ENCODE results near the gene IGFBPL1. TPM values are rescaled to one million over a fixed set of nuclear protein-coding genes. Genes with fewer than 3 reads are reported as not detected.
A peak's percentile ranks its signal among the peaks of the same experiment; 100 is the strongest.

IGFBPL1 gene
- total RNA-seq, 1 donor from 2014 or later, result 26.6 TPM

DNA sequence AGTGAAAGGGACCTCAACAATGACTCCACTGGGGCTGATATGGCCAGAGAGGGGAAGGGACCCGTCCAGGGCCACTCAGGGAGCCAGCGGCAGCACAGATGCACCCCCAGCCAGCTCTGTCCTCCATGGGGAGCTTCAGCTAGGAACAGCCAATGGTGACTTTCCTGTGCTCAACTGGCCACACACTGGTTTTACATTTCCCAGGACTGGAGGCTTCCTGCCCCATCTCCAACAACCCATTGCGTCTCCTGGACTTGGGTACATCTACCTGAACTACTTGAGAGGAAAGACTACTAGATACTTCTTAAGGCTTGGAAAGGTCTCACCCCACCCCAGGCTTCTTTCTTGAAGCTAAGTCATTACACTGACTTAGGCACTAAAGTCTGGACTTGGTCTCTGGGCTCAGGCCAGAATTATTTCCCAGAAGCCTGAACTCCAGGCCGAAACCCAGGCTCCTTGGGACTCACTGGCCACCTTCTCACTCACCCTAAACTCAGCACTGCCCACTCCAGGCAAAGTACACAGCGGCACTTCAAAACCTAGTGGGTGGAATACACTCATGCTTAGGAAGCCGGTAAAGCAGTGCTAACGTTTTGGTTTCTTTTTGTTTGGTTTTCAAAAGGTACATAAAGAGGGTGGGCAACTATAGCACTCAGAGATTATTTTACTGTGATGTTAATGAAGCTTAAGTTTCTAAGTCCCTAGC is 1.5 kb downstream of the IGFBPL1 start:
- Histone ChIP-seq H3K36me3 (no peaks in the 10 kb centered on the region), H4K20me1 (ENCODE audit: low read depth) (peaks cover 5% of the 10 kb centered on the region), H3K79me2 (ENCODE audit: low read depth) (no peaks in the 10 kb centered on the region), H3K27ac (no peak overlapping the region), H3K9me3 (ENCODE audit: low read depth) (no peaks in the 10 kb centered on the region), H3K4me1 (peaks cover 35% of the 10 kb centered on the region), H3K4me3 (no peak overlapping the region), H3K27me3 (peaks cover 50% of the 10 kb centered on the region), H3K9ac (no peak overlapping the region), H3K4me2 (peak overlapping the region; percentile 78), H3F3A (ENCODE audit: low read depth) (peaks cover 41% of the 10 kb centered on the region), H2AFZ (replicated peaks) (no peak overlapping the region)
- Mint-ChIP-seq H3K27ac (peak overlapping the region; percentile 95), H3K4me1 (peaks cover 71% of the 10 kb centered on the region), H3K36me3 (peaks cover 4% of the 10 kb centered on the region), H3K27me3 (ENCODE audit: insufficient read depth, low read depth) (peaks cover 7% of the 10 kb centered on the region), H3K9me3 (no peaks in the 10 kb centered on the region), H3K4me3 (peak overlapping the region; percentile 89)
- TF ChIP-seq, protein P1, sequence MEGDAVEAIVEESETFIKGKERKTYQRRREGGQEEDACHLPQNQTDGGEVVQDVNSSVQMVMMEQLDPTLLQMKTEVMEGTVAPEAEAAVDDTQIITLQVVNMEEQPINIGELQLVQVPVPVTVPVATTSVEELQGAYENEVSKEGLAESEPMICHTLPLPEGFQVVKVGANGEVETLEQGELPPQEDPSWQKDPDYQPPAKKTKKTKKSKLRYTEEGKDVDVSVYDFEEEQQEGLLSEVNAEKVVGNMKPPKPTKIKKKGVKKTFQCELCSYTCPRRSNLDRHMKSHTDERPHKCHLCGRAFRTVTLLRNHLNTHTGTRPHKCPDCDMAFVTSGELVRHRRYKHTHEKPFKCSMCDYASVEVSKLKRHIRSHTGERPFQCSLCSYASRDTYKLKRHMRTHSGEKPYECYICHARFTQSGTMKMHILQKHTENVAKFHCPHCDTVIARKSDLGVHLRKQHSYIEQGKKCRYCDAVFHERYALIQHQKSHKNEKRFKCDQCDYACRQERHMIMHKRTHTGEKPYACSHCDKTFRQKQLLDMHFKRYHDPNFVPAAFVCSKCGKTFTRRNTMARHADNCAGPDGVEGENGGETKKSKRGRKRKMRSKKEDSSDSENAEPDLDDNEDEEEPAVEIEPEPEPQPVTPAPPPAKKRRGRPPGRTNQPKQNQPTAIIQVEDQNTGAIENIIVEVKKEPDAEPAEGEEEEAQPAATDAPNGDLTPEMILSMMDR (IDR thresholded peaks at IDR 0.05), result no peak
- TF ChIP-seq EZH2 (IDR thresholded peaks at IDR 0.05) (no peak), EZH2phosphoT487 (IDR thresholded peaks at IDR 0.05) (no peak)
- no peak for DNase-seq (ENCODE audit: low spot score)

DNA sequence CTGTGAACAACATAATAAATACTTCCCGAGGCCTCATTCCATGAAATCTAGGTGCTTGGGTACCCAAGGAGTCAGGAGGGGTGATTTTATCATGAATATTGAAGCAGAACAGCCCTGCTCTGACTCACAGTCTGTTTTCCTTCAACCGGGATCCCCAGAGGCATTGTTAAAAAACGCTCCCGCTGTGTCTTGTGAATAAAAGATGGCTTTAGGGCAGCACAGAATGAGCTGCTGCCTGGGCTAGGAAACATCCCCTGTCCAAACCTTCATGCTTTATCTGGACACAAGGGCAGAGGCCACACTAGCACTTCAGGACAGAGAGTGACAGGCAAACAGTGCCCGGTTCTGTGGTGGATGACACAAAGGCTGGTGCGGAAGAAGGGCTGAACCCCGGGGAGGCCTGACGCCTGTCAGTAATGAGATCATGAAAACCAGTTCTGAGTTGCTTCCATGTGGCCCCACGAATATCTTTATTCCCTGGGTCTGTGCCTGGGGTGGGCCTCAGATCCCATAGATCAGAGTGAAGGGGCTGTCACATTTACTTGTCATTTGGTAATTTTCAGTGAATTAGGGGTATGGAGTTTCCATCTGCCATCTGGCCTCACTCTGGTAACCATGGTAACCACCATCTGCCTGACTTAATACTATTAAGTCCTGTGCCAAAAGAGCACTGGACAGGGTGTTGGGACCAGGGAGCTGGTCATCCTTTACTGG is 2.6 kb downstream of the IGFBPL1 start:
- no peaks in the 10 kb centered on the region for H3K9me3 ChIP-seq (ENCODE audit: low read depth)
- peaks cover 77% of the 10 kb centered on the region for H3K4me1 Mint-ChIP-seq
- H3K4me1 ChIP-seq, result peaks cover 35% of the 10 kb centered on the region
- H3K27me3 ChIP-seq, result peaks cover 41% of the 10 kb centered on the region
- TF ChIP-seq, protein P1 (IDR thresholded peaks at IDR 0.05), result no peak
- no peak for TF ChIP-seq EZH2phosphoT487 (IDR thresholded peaks at IDR 0.05)
- TF ChIP-seq EZH2 (IDR thresholded peaks at IDR 0.05), result no peak
- H3K4me3 Mint-ChIP-seq, result peak overlapping the region; percentile 89
- peaks cover 5% of the 10 kb centered on the region for H4K20me1 ChIP-seq (ENCODE audit: low read depth)
- no peak overlapping the region for H3K4me3 ChIP-seq
- no peaks in the 10 kb centered on the region for H3K79me2 ChIP-seq (ENCODE audit: low read depth)
- H3K27ac ChIP-seq, result no peak overlapping the region
- DNase-seq (ENCODE audit: low spot score), result peak; percentile 91
- H3K9me3 Mint-ChIP-seq, result no peaks in the 10 kb centered on the region
- H3K36me3 Mint-ChIP-seq, result peaks cover 4% of the 10 kb centered on the region
- H2AFZ ChIP-seq (replicated peaks), result no peak overlapping the region
- H3K4me2 ChIP-seq, result peak overlapping the region; percentile 78
- H3K9ac ChIP-seq, result no peak overlapping the region
- no peaks in the 10 kb centered on the region for H3K36me3 ChIP-seq
- H3K27me3 Mint-ChIP-seq (ENCODE audit: insufficient read depth, low read depth), result peaks cover 9% of the 10 kb centered on the region
- peaks cover 41% of the 10 kb centered on the region for H3F3A ChIP-seq (ENCODE audit: low read depth)
- peak overlapping the region; percentile 95 for H3K27ac Mint-ChIP-seq

DNA sequence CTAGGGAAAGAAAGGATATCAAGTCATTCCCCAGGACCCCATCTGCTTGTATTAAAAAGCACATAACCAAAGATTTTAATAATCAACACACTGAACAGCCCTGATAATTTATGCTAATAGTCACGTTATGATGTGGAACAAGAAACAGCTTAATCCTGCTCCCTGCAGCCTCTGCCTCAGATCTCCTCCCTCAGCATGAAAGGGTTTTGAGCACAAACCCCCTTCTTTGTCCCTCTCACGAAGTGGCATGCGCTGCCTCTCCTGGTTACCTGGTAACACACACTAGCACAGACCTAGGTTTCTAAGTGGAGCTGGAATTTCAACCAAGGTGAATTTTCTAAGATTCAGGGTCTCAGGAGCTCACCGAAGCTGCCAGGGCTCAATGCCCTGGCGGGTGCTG is 5.1 kb downstream of the IGFBPL1 start:
- H3K4me1 Mint-ChIP-seq, result peaks cover 86% of the 10 kb centered on the region
- H3K4me1 ChIP-seq, result peaks cover 59% of the 10 kb centered on the region
- peak overlapping the region; percentile 58 for H3K4me2 ChIP-seq
- no peaks in the 10 kb centered on the region for H3K9me3 Mint-ChIP-seq
- no peak overlapping the region for H3K4me3 ChIP-seq
- no peak for TF ChIP-seq EZH2 (IDR thresholded peaks at IDR 0.05)
- TF ChIP-seq EZH2phosphoT487 (IDR thresholded peaks at IDR 0.05), result no peak
- TF ChIP-seq, protein P1 (IDR thresholded peaks at IDR 0.05), result no peak
- no peak overlapping the region for H3K27ac ChIP-seq
- peak overlapping the region; percentile 90 for H3K27ac Mint-ChIP-seq
- no peaks in the 10 kb centered on the region for H3K9me3 ChIP-seq (ENCODE audit: low read depth)
- H2AFZ ChIP-seq (replicated peaks), result no peak overlapping the region
- H3K27me3 Mint-ChIP-seq (ENCODE audit: insufficient read depth, low read depth), result peaks cover 13% of the 10 kb centered on the region
- H3K9ac ChIP-seq, result no peak overlapping the region
- DNase-seq (ENCODE audit: low spot score), result peak; percentile 55
- H3K79me2 ChIP-seq (ENCODE audit: low read depth), result no peaks in the 10 kb centered on the region
- H4K20me1 ChIP-seq (ENCODE audit: low read depth), result peaks cover 5% of the 10 kb centered on the region
- peaks cover 7% of the 10 kb centered on the region for H3K36me3 Mint-ChIP-seq
- H3F3A ChIP-seq (ENCODE audit: low read depth), result peaks cover 33% of the 10 kb centered on the region
- H3K27me3 ChIP-seq, result peaks cover 24% of the 10 kb centered on the region
- H3K4me3 Mint-ChIP-seq, result peak overlapping the region; percentile 65
- no peaks in the 10 kb centered on the region for H3K36me3 ChIP-seq

Measured in neural progenitor cell (in vitro differentiated cells).